ENCODE results near the gene ZBTB7C. TPM values are rescaled to one million over a fixed set of nuclear protein-coding genes. Genes with fewer than 3 reads are reported as not detected.

Gene ZBTB7C
- total and polyA plus RNA-seq, 4 experiments from 2014 or later: 0.23 TPM; not detected in 3

GRCh38 chr18:48238636-48239035, 170.5 kb downstream of the ZBTB7C start:
- Histone ChIP-seq H3K4me1 (ENCODE audit: insufficient read depth, low read length) (no peaks in the 10 kb centered on the region), H3K27me3 (ENCODE audit: insufficient read depth, low read length) (no peaks in the 10 kb centered on the region), H3K9me3 (ENCODE audit: control insufficient read depth in 1 of 2, low read length in 2 of 2) (no peaks in the 10 kb centered on the region), H3K27ac (ENCODE audit: low read depth, low read length) (no peak overlapping the region), H3K36me3 (ENCODE audit: insufficient read depth, low read length) (no peaks in the 10 kb centered on the region), H3K4me3 (ENCODE audit: low read length in 2 of 2) (no peak overlapping the region)
- Mint-ChIP-seq H3K4me3 (peak overlapping the region in 6 of 8 donors; percentile 22 to 73 (median 42)), H3K4me1 (peaks cover 3 to 12% (median 7%) of the 10 kb centered on the region in 4 donors), H3K9me3 (peaks cover 3 to 38% (median 22%) of the 10 kb centered on the region in 8 donors), H3K27me3 (peaks cover 13 to 23% of the 10 kb centered on the region in 2 donors), H3K27ac (peak overlapping the region in 1 of 7 donors; percentile 65), H3K36me3 (peaks cover 4% of the 10 kb centered on the region in 2 donors)
- CTCF ChIA-PET (ENCODE audit: partially characterized antibody): interaction anchor here (1.2 to 1.3 kb wide), 3 partner anchors 10 to 490 kb away, joined by 3 to 4 read pairs (median 3); no protein-coding TSS in a partner anchor
- DNase-seq: no peak
- POLR2A ChIA-PET (ENCODE audit: partially characterized antibody): no interaction called here
- intact Hi-C loops (cut with micrococcal nuclease): no loop called here

GRCh38 chr18:48238206-48238605, 171.0 kb downstream of the ZBTB7C start:
- intact Hi-C loops (cut with micrococcal nuclease): no loop called here
- Mint-ChIP-seq H3K4me1 (peaks cover 3 to 12% (median 7%) of the 10 kb centered on the region in 4 donors), H3K27me3 (peaks cover 13 to 23% of the 10 kb centered on the region in 2 donors), H3K27ac (peak overlapping the region in 2 of 7 donors; percentile 24 to 65), H3K4me3 (peak overlapping the region in 6 of 8 donors; percentile 11 to 73 (median 38)), H3K9me3 (peaks cover 3 to 38% (median 22%) of the 10 kb centered on the region in 8 donors), H3K36me3 (peaks cover 4% of the 10 kb centered on the region in 2 donors)
- no peaks in the 10 kb centered on the region for H3K36me3 ChIP-seq (ENCODE audit: insufficient read depth, low read length)
- no peaks in the 10 kb centered on the region for H3K4me1 ChIP-seq (ENCODE audit: insufficient read depth, low read length)
- no peak for DNase-seq
- no peaks in the 10 kb centered on the region for H3K9me3 ChIP-seq (ENCODE audit: control insufficient read depth in 1 of 2, low read length in 2 of 2)
- H3K27ac ChIP-seq (ENCODE audit: low read depth, low read length): no peak overlapping the region
- no peak overlapping the region for H3K4me3 ChIP-seq (ENCODE audit: low read length in 2 of 2)
- no peaks in the 10 kb centered on the region for H3K27me3 ChIP-seq (ENCODE audit: insufficient read depth, low read length)
- CTCF ChIA-PET (ENCODE audit: partially characterized antibody): interaction anchor here (1.2 to 1.3 kb wide), 3 partner anchors 9 to 489 kb away, joined by 3 to 4 read pairs (median 3); no protein-coding TSS in a partner anchor
- POLR2A ChIA-PET (ENCODE audit: partially characterized antibody): no interaction called here

- no peak overlapping the region for H3K27ac ChIP-seq (ENCODE audit: low read depth, low read length)
- no peaks in the 10 kb centered on the region for H3K4me1 ChIP-seq (ENCODE audit: insufficient read depth, low read length)
- ChIA-PET CTCF (ENCODE audit: partially characterized antibody) (no interaction called here), POLR2A (ENCODE audit: partially characterized antibody) (no interaction called here)
- Mint-ChIP-seq H3K27ac (no peak overlapping the region), H3K9me3 (peaks cover 3 to 38% (median 22%) of the 10 kb centered on the region in 8 donors), H3K4me3 (no peak overlapping the region), H3K27me3 (peaks cover 13 to 22% of the 10 kb centered on the region in 2 donors), H3K36me3 (peaks cover 4% of the 10 kb centered on the region in 2 donors), H3K4me1 (peaks cover 3 to 12% (median 7%) of the 10 kb centered on the region in 4 donors)
- H3K36me3 ChIP-seq (ENCODE audit: insufficient read depth, low read length): no peaks in the 10 kb centered on the region
- DNase-seq: no peak
- no peak overlapping the region for H3K4me3 ChIP-seq (ENCODE audit: low read length in 2 of 2)
- no peaks in the 10 kb centered on the region for H3K27me3 ChIP-seq (ENCODE audit: insufficient read depth, low read length)
- intact Hi-C loops (cut with micrococcal nuclease): no loop called here
- no peaks in the 10 kb centered on the region for H3K9me3 ChIP-seq (ENCODE audit: control insufficient read depth in 1 of 2, low read length in 2 of 2)
Observed at GRCh38 chr18:48236822-48237221, 172.4 kb downstream of the ZBTB7C start.

DNA sequence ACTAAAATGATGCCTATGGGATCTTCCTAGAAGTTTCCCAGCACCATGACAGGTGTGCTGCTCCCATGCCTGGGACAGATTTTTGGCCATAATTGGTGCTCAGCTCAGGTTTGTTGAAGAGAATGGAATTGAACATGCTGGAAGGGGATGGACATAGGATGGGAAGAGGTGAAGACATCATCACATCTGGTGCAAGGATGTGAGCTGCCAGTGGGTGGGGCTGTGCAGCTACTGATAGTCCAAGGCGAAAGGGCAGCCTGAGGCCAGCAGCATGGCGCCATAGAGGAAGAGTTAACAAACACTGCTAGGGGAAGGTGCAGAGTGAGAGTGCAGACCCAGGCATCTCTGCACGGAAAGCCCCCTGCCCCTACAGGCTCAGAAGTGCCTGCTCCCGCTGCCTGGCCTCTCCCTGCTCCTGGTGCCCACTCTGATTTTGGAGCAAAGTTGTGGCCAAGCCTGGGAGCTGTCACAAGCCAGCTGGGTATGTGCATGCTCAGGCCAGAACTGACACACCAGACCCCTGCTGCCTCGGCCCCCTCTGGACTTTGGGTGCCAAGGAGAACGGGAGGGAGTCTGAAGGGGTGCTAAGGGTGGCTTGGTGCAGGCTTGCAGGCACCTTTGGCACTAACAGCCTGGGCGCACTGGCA, 178.6 kb downstream of the ZBTB7C start:
- H3K36me3 Mint-ChIP-seq: no peaks in the 10 kb centered on the region
- CTCF ChIA-PET (ENCODE audit: partially characterized antibody): no interaction called here
- POLR2A ChIA-PET (ENCODE audit: partially characterized antibody): no interaction called here

GRCh38 chr18:48229552-48229981, 179.6 kb downstream of the ZBTB7C start:
- ChIA-PET POLR2A (ENCODE audit: partially characterized antibody) (no interaction called here), CTCF (ENCODE audit: partially characterized antibody) (interaction anchor here (1.3 kb wide), 1 partner anchor 9 kb away, joined by 3 read pairs; no protein-coding TSS in a partner anchor)
- intact Hi-C loops (cut with micrococcal nuclease): no loop called here
- H3K36me3 ChIP-seq (ENCODE audit: insufficient read depth, low read length): no peaks in the 10 kb centered on the region
- H3K9me3 ChIP-seq (ENCODE audit: control insufficient read depth in 1 of 2, low read length in 2 of 2): no peaks in the 10 kb centered on the region
- Mint-ChIP-seq H3K4me3 (no peak overlapping the region), H3K27ac (peak overlapping the region in 1 of 7 donors; percentile 15), H3K4me1 (peaks cover 8 to 23% (median 14%) of the 10 kb centered on the region in 4 donors), H3K9me3 (peaks cover 0 to 1% (median 0%) of the 10 kb centered on the region in 8 donors), H3K36me3 (no peaks in the 10 kb centered on the region), H3K27me3 (peaks cover 0 to 4% of the 10 kb centered on the region in 2 donors)
- H3K4me1 ChIP-seq (ENCODE audit: insufficient read depth, low read length): peaks cover 21% of the 10 kb centered on the region
- no peak overlapping the region for H3K4me3 ChIP-seq (ENCODE audit: low read length in 2 of 2)
- H3K27ac ChIP-seq (ENCODE audit: low read depth, low read length): no peak overlapping the region
- H3K27me3 ChIP-seq (ENCODE audit: insufficient read depth, low read length): no peaks in the 10 kb centered on the region
- no peak for DNase-seq

More for the DNA sequence above, 178.6 kb downstream of the ZBTB7C start:
- Histone ChIP-seq H3K4me1 (ENCODE audit: insufficient read depth, low read length) (peaks cover 21% of the 10 kb centered on the region), H3K36me3 (ENCODE audit: insufficient read depth, low read length) (no peaks in the 10 kb centered on the region), H3K4me3 (ENCODE audit: low read length in 2 of 2) (no peak overlapping the region), H3K27me3 (ENCODE audit: insufficient read depth, low read length) (no peaks in the 10 kb centered on the region), H3K27ac (ENCODE audit: low read depth, low read length) (no peak overlapping the region), H3K9me3 (ENCODE audit: control insufficient read depth in 1 of 2, low read length in 2 of 2) (no peaks in the 10 kb centered on the region)
- peak in 1 of 5 donors; percentile 14 for DNase-seq
- H3K27ac Mint-ChIP-seq: peak overlapping the region in 1 of 7 donors; percentile 10
- H3K9me3 Mint-ChIP-seq: peaks cover 0 to 1% (median 0%) of the 10 kb centered on the region in 8 donors
- peaks cover 8 to 23% (median 14%) of the 10 kb centered on the region in 4 donors for H3K4me1 Mint-ChIP-seq
- peaks cover 0 to 4% of the 10 kb centered on the region in 2 donors for H3K27me3 Mint-ChIP-seq
- peak overlapping the region in 1 of 8 donors; percentile 1 for H3K4me3 Mint-ChIP-seq
- intact Hi-C loops (cut with micrococcal nuclease): no loop called here

DNA sequence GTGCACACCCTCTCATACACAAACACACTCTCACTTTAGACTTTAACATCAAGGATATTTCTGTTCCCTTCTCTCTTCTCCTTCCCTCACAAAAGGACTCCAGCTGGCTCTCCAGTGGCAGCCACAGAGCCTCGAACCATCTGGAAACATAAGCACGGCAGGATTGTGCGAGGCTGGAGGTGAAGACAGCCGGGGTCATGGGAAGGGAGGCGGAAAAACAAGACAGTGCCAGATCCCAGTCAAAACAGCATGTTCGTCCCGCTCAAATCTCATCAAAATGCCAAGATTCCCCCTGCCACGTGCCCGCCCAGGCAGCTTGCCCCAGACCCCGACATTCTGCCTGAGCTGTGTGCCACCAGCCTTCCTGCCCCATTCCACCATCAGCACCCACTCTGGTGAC, 180.3 kb downstream of the ZBTB7C start:
- Histone ChIP-seq H3K9me3 (ENCODE audit: control insufficient read depth in 1 of 2, low read length in 2 of 2) (no peaks in the 10 kb centered on the region), H3K4me3 (ENCODE audit: low read length in 2 of 2) (no peak overlapping the region), H3K27ac (ENCODE audit: low read depth, low read length) (no peak overlapping the region), H3K36me3 (ENCODE audit: insufficient read depth, low read length) (no peaks in the 10 kb centered on the region), H3K4me1 (ENCODE audit: insufficient read depth, low read length) (peaks cover 21% of the 10 kb centered on the region), H3K27me3 (ENCODE audit: insufficient read depth, low read length) (no peaks in the 10 kb centered on the region)
- Mint-ChIP-seq H3K27me3 (peaks cover 0 to 2% of the 10 kb centered on the region in 2 donors), H3K27ac (peak overlapping the region in 4 of 7 donors; percentile 0 to 91 (median 72)), H3K9me3 (peaks cover 0 to 1% (median 0%) of the 10 kb centered on the region in 8 donors), H3K4me3 (peak overlapping the region in 3 of 8 donors; percentile 3 to 39 (median 34)), H3K4me1 (peaks cover 8 to 23% (median 14%) of the 10 kb centered on the region in 4 donors), H3K36me3 (no peaks in the 10 kb centered on the region)
- no peak for DNase-seq
- intact Hi-C loops (cut with micrococcal nuclease): no loop called here
- POLR2A ChIA-PET (ENCODE audit: partially characterized antibody): no interaction called here
- CTCF ChIA-PET (ENCODE audit: partially characterized antibody): interaction anchor here (1.3 kb wide), 1 partner anchor 10 kb away, joined by 3 read pairs; no protein-coding TSS in a partner anchor

- Histone ChIP-seq H3K27ac (ENCODE audit: low read depth, low read length) (no peak overlapping the region), H3K4me3 (ENCODE audit: low read length in 2 of 2) (no peak overlapping the region), H3K27me3 (ENCODE audit: insufficient read depth, low read length) (no peaks in the 10 kb centered on the region), H3K36me3 (ENCODE audit: insufficient read depth, low read length) (no peaks in the 10 kb centered on the region), H3K9me3 (ENCODE audit: control insufficient read depth in 1 of 2, low read length in 2 of 2) (no peaks in the 10 kb centered on the region), H3K4me1 (ENCODE audit: insufficient read depth, low read length) (peaks cover 21% of the 10 kb centered on the region)
- Mint-ChIP-seq H3K27ac (peak overlapping the region in 3 of 7 donors; percentile 0 to 88 (median 63)), H3K36me3 (no peaks in the 10 kb centered on the region), H3K27me3 (no peaks in the 10 kb centered on the region), H3K9me3 (peaks cover 0 to 1% (median 0%) of the 10 kb centered on the region in 8 donors), H3K4me3 (peak overlapping the region in 3 of 8 donors; percentile 19 to 39 (median 34)), H3K4me1 (peaks cover 8 to 23% (median 14%) of the 10 kb centered on the region in 4 donors)
- intact Hi-C loops (cut with micrococcal nuclease): no loop called here
- ChIA-PET CTCF (ENCODE audit: partially characterized antibody) (interaction anchor here (1.3 kb wide), 1 partner anchor 10 kb away, joined by 3 read pairs; no protein-coding TSS in a partner anchor), POLR2A (ENCODE audit: partially characterized antibody) (no interaction called here)
- no peak for DNase-seq
Observed at GRCh38 chr18:48228301-48228715, 180.9 kb downstream of the ZBTB7C start.

All from CD4-positive, alpha-beta memory T cell (primary cell).